Measurements from ENCODE around the gene ADCY10.

Gene ADCY10

GRCh38 chr1:167776616-167777268, 137.2 kb downstream of the ADCY10 start:
- no peak for DNase-seq

DNA sequence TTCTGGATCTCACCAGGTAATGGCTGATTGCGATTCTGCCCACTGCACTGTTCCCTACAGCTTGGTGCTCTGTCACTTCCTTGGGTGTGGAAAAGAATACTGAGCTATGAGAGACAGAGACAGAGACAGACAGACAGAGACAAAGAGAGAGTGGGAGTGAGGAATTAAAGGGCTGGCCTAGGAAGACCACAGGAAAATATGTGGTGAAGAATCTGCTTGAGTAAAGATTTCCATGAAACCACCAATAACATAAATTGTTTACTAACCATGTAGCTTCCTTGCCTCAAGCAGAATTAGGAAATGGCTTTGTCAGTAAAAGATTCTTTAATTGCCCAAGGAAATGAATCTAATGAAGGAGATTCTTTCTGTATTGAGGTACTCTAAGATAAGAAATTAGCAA, 137.8 kb downstream of the ADCY10 start:
- no peak for DNase-seq

- no peak for DNase-seq
Measured at GRCh38 chr1:167775178-167775577, 138.8 kb downstream of the ADCY10 start.

GRCh38 chr1:167774710-167775109, 139.2 kb downstream of the ADCY10 start:
- DNase-seq: no peak

DNA sequence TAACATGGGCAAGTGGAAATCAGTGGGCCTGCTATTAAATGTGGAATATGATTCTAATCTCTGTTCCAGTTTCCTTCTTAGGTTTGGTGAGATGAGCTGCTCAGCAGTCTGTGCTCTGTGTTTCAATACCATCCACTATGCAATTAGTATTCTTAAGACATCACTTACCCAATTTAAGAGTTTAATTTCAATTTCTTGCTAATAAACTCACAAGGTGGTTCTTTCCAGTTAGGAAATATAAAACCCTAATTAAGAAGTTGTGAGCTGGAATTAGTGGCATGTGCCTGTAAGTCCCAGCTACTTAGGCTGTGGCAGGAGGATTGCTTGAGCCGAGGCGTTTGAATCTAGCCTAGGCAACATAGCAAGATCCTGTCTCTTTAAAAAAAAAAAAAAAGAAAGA, 140.4 kb downstream of the ADCY10 start:
- DNase-seq: no peak

DNA sequence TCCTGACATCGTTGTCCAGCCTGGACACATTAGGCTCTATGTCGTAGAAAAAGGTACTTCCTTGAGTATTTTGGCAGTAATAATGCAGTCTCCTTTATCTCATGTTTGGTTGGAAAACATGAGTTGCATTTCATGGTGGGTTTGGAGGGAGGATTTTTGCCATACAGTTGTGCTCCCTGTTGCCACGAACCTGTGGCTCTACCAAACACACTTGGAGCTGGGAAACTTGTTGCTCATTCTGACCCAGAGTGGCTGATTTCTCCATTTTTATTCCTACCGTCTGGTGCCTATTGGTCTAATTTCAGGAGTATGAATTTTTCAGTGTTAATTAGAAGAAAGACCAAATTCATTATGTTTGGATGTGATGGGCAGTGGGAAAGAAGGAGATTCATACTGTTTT, 141.5 kb downstream of the ADCY10 start:
- DNase-seq: no peak

- peak; percentile 82 for DNase-seq
Measured at GRCh38 chr1:167770127-167770526, 143.8 kb downstream of the ADCY10 start.

DNA sequence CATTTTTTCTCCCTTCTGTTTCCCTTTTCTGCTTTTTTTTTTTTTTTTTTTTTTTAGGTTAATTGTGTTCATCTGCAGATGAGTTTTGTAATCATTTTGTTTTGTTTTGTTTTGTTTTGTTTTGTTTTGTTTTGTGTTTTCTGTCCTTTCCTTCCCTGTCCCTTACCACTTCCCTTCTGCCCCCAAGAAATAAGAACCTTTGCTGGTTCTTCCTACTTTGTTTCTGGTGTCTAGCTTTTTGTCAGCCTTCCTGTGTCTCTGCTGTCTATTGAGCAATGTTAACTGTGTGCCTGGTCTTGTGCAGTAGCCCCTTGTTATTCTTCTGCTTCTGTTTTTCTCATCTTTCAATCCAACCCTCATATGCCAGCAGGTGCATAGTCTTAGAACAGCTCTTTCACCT, 146.2 kb downstream of the ADCY10 start:
- DNase-seq: no peak

GRCh38 chr1:167766538-167766937, 147.4 kb downstream of the ADCY10 start:
- no peak for DNase-seq

GRCh38 chr1:167765496-167765895, 148.4 kb downstream of the ADCY10 start:
- DNase-seq: no peak

DNA sequence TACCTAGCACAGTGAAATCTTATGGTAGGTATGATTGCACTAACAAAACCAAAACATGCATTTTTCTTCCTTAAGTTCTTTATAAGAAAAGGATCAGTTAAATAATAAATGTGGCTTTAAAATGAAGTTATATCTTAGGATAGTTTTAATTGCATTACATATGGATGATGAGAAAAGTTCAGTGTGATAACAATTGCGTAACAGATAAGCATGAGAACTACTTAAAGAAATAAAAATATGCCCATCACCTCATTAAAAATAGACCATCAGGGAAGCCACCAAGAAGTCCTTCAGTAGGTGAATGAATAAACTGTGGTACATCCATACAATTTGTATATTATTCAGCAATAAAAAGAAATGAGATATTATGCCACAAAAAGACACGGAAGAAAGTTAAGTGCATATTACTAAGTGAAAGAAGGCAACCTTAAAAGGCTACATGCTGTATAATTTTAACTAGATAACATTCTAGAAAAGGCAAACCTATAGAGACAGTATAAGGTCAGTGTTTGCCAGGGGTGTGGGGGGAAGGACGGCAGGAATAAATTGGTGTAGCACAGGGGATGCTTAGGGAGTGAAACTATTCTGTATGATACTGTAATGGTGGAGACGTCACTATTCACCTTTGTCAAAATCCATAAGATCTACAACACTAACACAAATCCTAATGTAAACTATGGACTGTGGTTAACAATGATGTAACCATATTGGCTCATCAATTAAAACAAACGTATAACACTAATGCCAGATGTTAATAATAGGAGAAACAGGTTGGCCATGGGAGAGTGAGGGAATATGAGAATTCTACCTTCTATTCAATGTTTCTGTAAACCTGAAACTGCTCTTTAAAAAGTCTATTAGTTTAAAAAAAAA, 149.2 kb downstream of the ADCY10 start:
- no peak for DNase-seq

GRCh38 chr1:167763525-167764220, 150.3 kb downstream of the ADCY10 start:
- DNase-seq: peak; percentile 25

DNA sequence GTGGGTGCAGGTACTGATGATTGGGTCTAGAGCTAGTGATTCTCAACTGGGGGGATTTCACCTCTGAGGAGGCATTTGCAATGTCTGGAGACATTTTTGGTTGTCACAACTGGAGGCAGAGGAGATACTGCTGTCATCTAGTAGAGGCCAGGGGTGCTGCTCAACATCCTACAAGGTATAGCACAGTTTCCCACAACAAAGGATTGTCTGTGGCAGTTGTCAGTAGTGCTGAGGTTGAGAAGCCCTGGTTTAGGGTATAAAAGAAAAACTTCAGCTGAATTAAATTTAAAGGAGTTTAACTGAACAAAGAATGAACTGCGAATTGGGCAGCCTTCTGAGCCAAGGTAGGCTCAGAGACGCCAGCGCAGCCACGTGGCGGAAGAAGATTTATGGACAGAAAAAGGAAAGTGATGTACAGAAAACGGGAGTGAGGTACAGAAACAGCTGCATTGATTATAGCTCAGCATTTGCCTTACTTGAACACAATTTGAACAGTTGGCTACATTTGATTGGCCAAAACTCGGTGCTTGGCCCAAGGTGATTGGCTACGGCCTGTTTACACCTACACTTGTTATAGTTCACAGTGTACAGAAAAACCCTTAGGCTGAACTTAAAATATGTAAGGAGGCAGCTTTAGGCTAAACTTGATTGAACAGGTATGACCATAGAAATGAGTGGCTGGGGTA, 151.7 kb downstream of the ADCY10 start:
- no peak for DNase-seq

DNA sequence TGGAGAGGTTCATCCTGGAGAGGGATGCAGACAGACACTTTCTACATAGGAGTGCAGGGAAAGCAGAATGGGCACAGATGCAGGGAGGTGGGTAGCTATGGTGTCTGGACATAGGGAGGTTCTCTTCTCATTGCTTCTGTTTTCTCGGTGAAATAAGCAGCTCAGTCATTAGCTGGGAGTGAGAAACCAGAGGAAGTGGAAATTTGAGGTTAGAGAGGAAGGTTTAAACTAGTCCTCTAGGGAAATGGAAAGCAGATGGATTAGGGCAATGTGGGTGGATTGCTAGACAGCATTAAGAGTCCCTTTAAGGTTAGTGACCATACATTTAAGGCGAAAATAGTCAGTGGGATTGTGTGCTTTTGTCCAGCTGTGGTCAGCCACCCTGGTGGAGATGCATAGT, 152.5 kb downstream of the ADCY10 start:
- DNase-seq: no peak
